Natural killer cell (primary cell): ENCODE data around the gene CNKSR1. TPM values are rescaled to one million over a fixed set of nuclear protein-coding genes. Genes with fewer than 3 reads are reported as not detected.

Experiments used
- ATAC-seq, 3 donors: fragments of 150-1000 bp in 2 of 3; fragments of 200-7000 bp in 1 of 3; cut with Tn5 transposase; 1 replicate in 1 of 3; 2 replicates in 2 of 3; pipeline ENCODE4 v1.10.0; 2021; ENCODE audit warnings: mild to moderate bottlenecking in 2 of 3, moderate library complexity in 2 of 3
- DNase-seq, 2 donors: peaks; one replicate each; pipeline versions ENCODE4 v3.0.0 to v3.0.0-alpha.2; 2013 to 2021; ENCODE audit warnings: mixed read lengths in 1 of 2
- H3K27ac ChIP-seq: one replicate; pipeline ENCODE4 v1.5.1; 2013; ENCODE audit warnings: mild to moderate bottlenecking, low read length
- H3K27me3 ChIP-seq: one replicate; pipeline ENCODE4 v1.6.1; 2013; ENCODE audit warnings: low read length; ENCODE audit not compliant: control insufficient read depth, insufficient read depth
- H3K36me3 ChIP-seq: one replicate; pipeline ENCODE4 v1.6.1; 2013; ENCODE audit warnings: low read length; ENCODE audit not compliant: control insufficient read depth, insufficient read depth
- H3K4me1 ChIP-seq: one replicate; pipeline ENCODE4 v1.6.1; 2013; ENCODE audit warnings: low read length; ENCODE audit not compliant: control insufficient read depth, insufficient read depth
- H3K4me3 ChIP-seq: one replicate; pipeline ENCODE4 v1.5.1; 2013; ENCODE audit warnings: low read length
- H3K9me3 ChIP-seq: one replicate; pipeline ENCODE4 v1.6.1; 2013; ENCODE audit warnings: low read length; ENCODE audit not compliant: control insufficient read depth, insufficient read depth
- H3K27ac Mint-ChIP-seq, 2 donors: one replicate each; pipeline ENCODE4 v1.8.0; 2022; ENCODE audit warnings: mild to moderate bottlenecking in 2 of 2, mixed read lengths in 2 of 2, moderate library complexity in 1 of 2
- H3K27me3 Mint-ChIP-seq, 2 donors: one replicate each; pipeline ENCODE4 v1.8.0; 2022; ENCODE audit warnings: low read depth in 2 of 2, mixed read lengths in 2 of 2
- H3K36me3 Mint-ChIP-seq: one replicate; pipeline ENCODE4 v1.8.0; 2022; ENCODE audit warnings: mixed read lengths
- H3K4me1 Mint-ChIP-seq, 2 donors: one replicate each; pipeline ENCODE4 v1.8.0; 2022; ENCODE audit warnings: mixed read lengths in 2 of 2
- H3K4me3 Mint-ChIP-seq: one replicate; pipeline ENCODE4 v1.8.0; 2022; ENCODE audit warnings: mild to moderate bottlenecking, moderate library complexity, mixed read lengths
- H3K9me3 Mint-ChIP-seq, 2 donors: one replicate each; pipeline ENCODE4 v1.8.0; 2022; ENCODE audit warnings: mixed read lengths in 2 of 2
- WGBS: methylation state at CpG from one replicate; pipeline ENCODE4 v1.1.7; 2013; ENCODE audit warnings: missing lambda C conversion rate; ENCODE audit not compliant: insufficient coverage; 5-methylcytosine and 5-hydroxymethylcytosine counted together
- intact Hi-C: fragments of 100-400 bp; cut with micrococcal nuclease; formaldehyde crosslinking; loops from one replicate; pipeline ENCODE4 v1.14.2; 2022
- total RNA-seq, 4 donors: library from RNA; stranded (reverse); fragments of 120-200 nt in 1 of 4; gene quantifications; one replicate each; pipeline versions ENCODE4 v1.2.3 to v1.2.4, GENCODE V29; 2013 to 2022
- TF ChIP-seq, protein P1 (sequence below): fragments of 200-600 bp; IDR thresholded peaks from one replicate; pipeline ENCODE4 v1.8.0; 2022; ENCODE audit warnings: antibody characterized with exemption

CNKSR1 gene, protein sequence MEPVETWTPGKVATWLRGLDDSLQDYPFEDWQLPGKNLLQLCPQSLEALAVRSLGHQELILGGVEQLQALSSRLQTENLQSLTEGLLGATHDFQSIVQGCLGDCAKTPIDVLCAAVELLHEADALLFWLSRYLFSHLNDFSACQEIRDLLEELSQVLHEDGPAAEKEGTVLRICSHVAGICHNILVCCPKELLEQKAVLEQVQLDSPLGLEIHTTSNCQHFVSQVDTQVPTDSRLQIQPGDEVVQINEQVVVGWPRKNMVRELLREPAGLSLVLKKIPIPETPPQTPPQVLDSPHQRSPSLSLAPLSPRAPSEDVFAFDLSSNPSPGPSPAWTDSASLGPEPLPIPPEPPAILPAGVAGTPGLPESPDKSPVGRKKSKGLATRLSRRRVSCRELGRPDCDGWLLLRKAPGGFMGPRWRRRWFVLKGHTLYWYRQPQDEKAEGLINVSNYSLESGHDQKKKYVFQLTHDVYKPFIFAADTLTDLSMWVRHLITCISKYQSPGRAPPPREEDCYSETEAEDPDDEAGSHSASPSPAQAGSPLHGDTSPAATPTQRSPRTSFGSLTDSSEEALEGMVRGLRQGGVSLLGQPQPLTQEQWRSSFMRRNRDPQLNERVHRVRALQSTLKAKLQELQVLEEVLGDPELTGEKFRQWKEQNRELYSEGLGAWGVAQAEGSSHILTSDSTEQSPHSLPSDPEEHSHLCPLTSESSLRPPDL
- 1 to 10 TPM in 2 of 3 donors, under 1 TPM in 1; 0.89 to 1.9 (median 1.0) TPM for total RNA-seq
- 1.2 TPM for total RNA-seq (2013)

DNA sequence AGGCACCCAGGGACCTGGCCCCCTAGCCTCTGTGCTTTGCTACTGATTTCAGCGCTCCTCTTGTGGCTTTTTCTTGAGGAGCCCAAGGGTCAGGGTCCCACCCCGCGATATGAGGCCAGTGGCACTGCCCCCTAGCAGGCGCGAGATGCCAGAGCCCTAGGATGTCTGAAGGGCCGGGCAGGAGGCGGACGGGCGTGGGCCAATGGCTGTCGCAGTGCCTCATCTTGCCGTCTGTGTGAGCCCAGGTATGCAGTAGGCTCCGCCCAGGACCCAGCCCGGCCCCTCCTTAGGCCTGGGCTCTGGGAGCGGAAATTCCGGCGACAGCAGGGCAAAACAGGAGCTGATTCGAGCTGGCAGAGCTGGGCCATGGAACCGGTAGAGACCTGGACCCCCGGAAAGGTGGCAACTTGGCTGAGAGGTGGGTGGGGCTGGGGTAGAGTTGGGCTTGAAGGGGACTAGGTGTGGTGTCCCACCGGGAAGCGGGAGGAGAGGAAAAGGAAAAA lies at the start of gene CNKSR1:
TSS of gene CNKSR1 (plus strand) at position 310 of the 503 bp plus-strand sequence. CDS start at position 367, 57 bp downstream.
- Mint-ChIP-seq H3K27me3 (no peaks in the 10 kb centered on the region), H3K36me3 (no peaks in the 10 kb centered on the region), H3K9me3 (no peaks in the 10 kb centered on the region), H3K4me1 (no peaks in the 10 kb centered on the region), H3K4me3 (no peak within 1 kb of the TSS), H3K27ac (no peak within 1 kb of the TSS)
- no peak within 1 kb of the TSS for H3K4me3 ChIP-seq
- TF ChIP-seq, protein P1, sequence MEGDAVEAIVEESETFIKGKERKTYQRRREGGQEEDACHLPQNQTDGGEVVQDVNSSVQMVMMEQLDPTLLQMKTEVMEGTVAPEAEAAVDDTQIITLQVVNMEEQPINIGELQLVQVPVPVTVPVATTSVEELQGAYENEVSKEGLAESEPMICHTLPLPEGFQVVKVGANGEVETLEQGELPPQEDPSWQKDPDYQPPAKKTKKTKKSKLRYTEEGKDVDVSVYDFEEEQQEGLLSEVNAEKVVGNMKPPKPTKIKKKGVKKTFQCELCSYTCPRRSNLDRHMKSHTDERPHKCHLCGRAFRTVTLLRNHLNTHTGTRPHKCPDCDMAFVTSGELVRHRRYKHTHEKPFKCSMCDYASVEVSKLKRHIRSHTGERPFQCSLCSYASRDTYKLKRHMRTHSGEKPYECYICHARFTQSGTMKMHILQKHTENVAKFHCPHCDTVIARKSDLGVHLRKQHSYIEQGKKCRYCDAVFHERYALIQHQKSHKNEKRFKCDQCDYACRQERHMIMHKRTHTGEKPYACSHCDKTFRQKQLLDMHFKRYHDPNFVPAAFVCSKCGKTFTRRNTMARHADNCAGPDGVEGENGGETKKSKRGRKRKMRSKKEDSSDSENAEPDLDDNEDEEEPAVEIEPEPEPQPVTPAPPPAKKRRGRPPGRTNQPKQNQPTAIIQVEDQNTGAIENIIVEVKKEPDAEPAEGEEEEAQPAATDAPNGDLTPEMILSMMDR, result no peak
- H3K9me3 ChIP-seq, result no peaks in the 10 kb centered on the region
- H3K4me1 ChIP-seq, result no peaks in the 10 kb centered on the region
- WGBS, result 62% methylated on average over 21 of the region's 21 CpGs
- no peaks in the 10 kb centered on the region for H3K36me3 ChIP-seq
- H3K27me3 ChIP-seq, result no peaks in the 10 kb centered on the region
- ATAC-seq, result no peak
- no peak for DNase-seq
- no peak within 1 kb of the TSS for H3K27ac ChIP-seq
- intact Hi-C loops, result no loop called here

DNA sequence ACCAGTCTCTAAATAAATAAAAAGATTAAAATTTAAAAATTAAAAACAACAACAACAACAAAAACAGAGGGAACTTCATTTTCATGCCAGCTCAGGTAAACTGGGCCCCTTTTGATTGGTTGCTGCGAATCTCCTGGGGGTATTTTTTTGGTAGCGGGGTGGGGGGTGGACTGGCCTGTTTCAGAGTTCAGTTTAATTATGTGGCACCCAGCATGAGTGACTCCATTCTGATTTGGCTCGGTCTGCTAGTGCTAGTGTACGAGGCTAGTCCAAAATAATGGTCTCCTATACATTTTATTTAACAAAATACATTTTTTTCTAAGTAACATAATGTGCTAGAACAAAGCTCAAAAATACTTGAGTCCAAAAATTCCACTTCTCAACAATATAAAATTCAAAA lies 47.5 kb upstream of the CNKSR1 start:
- DNase-seq (no peak), ATAC-seq (no peak)
- no peaks in the 10 kb centered on the region for H3K36me3 Mint-ChIP-seq
- H3K9me3 ChIP-seq, result no peaks in the 10 kb centered on the region
- no peak overlapping the region for H3K4me3 Mint-ChIP-seq
- H3K9me3 Mint-ChIP-seq, result no peaks in the 10 kb centered on the region
- peaks cover 22% of the 10 kb centered on the region in 2 donors for H3K4me1 Mint-ChIP-seq
- 93% methylated on average over 4 of the region's 4 CpGs for WGBS
- H3K27ac ChIP-seq, result no peak overlapping the region
- intact Hi-C loops, result no loop called here
- no peaks in the 10 kb centered on the region for H3K36me3 ChIP-seq
- TF ChIP-seq, protein P1, result no peak
- H3K27me3 ChIP-seq, result peaks cover 34% of the 10 kb centered on the region
- peaks cover 47 to 74% of the 10 kb centered on the region in 2 donors for H3K27me3 Mint-ChIP-seq
- no peak overlapping the region for H3K4me3 ChIP-seq
- H3K27ac Mint-ChIP-seq, result no peak overlapping the region
- peaks cover 15% of the 10 kb centered on the region for H3K4me1 ChIP-seq

DNA sequence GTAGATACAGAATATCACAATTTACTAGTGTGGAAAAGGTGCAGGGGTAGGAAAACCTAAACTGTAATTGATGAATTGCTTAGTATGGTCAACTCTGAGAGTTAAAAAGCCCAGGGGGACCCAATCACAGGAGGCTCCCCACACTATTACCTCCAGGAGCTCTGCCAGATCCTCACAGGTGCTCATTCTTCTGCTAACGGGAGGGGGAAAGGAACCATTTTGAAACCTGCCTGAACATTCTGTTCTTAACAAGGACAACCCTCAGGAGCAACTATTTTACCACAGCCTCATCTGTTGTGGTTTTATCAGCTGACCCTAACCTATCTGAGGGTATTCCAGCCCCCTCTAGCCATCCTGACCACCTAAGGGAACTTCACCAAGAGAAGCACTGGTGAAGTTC lies 46.6 kb upstream of the CNKSR1 start:
- no peak overlapping the region for H3K4me3 Mint-ChIP-seq
- Histone ChIP-seq H3K4me1 (peaks cover 15% of the 10 kb centered on the region), H3K27me3 (peaks cover 34% of the 10 kb centered on the region), H3K4me3 (no peak overlapping the region), H3K36me3 (no peaks in the 10 kb centered on the region), H3K27ac (no peak overlapping the region), H3K9me3 (no peaks in the 10 kb centered on the region)
- H3K4me1 Mint-ChIP-seq, result peaks cover 21 to 22% of the 10 kb centered on the region in 2 donors
- ATAC-seq (no peak), DNase-seq (no peak)
- H3K9me3 Mint-ChIP-seq, result no peaks in the 10 kb centered on the region
- no peak overlapping the region for H3K27ac Mint-ChIP-seq
- 56% methylated on average over 1 of the region's 1 CpG for WGBS
- intact Hi-C loops, result no loop called here
- TF ChIP-seq, protein P1, result no peak
- H3K36me3 Mint-ChIP-seq, result no peaks in the 10 kb centered on the region
- peaks cover 47 to 83% of the 10 kb centered on the region in 2 donors for H3K27me3 Mint-ChIP-seq
